Keratinocyte (primary cell): ENCODE data around the gene RBFA. TPM values are rescaled to one million over a fixed set of nuclear protein-coding genes. Genes with fewer than 3 reads are reported as not detected.

ENCODE experiments used
- DNase-seq: peaks from one replicate; pipeline ENCODE4 v3.0.0-alpha.2; 2011; ENCODE audit warnings: low read depth, missing footprints, low spot score
- FAIRE-seq: peaks from 2 replicates; lab custom pipeline; 2011; peaks lifted over from hg19 to GRCh38; lab: Jason Lieb, UNC
- H2AFZ ChIP-seq: 2 replicates; pipeline ENCODE4 v1.6.0; 2012; ENCODE audit warnings: low read length, control low read depth, inconsistent platforms; ENCODE audit not compliant: control insufficient read depth
- H3K27ac ChIP-seq: 2 replicates; pipeline ENCODE4 v1.5.1; 2011; ENCODE audit warnings: low read length; ENCODE audit not compliant: control insufficient read depth, insufficient read depth
- H3K27me3 ChIP-seq: 3 replicates; pipeline ENCODE4 v1.6.0; 2011; ENCODE audit warnings: low read length; ENCODE audit not compliant: control insufficient read depth, insufficient read depth; ENCODE audit errors: extremely low read depth
- H3K36me3 ChIP-seq, 2 experiments: 2 replicates in 1 of 2; 3 replicates in 1 of 2; pipeline ENCODE4 v1.5.1; 2011; ENCODE audit warnings: low read length in 2 of 2, mild to moderate bottlenecking in 1 of 2; ENCODE audit not compliant: control insufficient read depth in 2 of 2, insufficient read depth in 2 of 2; ENCODE audit errors: extremely low read depth in 1 of 2
- H3K4me1 ChIP-seq: 3 replicates; pipeline ENCODE4 v1.5.1; 2011; ENCODE audit warnings: low read length; ENCODE audit not compliant: control insufficient read depth, insufficient read depth; ENCODE audit errors: extremely low read depth
- H3K4me2 ChIP-seq: 3 replicates; pipeline ENCODE4 v1.6.0; 2011; ENCODE audit warnings: low read depth, low read length; ENCODE audit not compliant: control insufficient read depth, insufficient read depth; ENCODE audit errors: extremely low read depth
- H3K4me3 ChIP-seq, 3 experiments: fragments of 200-600 bp in 1 of 3; sonication (generic) in 1 of 3; 2 replicates in 2 of 3; 3 replicates in 1 of 3; pipeline ENCODE4 v1.5.1; 2011 to 2016; ENCODE audit warnings: low read length in 3 of 3, mild to moderate bottlenecking in 3 of 3, control low read depth in 2 of 3, inconsistent platforms in 1 of 3, low read depth in 1 of 3, mixed read lengths in 1 of 3, mixed run types in 1 of 3, moderate library complexity in 1 of 3; ENCODE audit not compliant: control insufficient read depth in 2 of 3, insufficient read depth in 2 of 3; ENCODE audit errors: extremely low read depth in 1 of 3
- H3K79me2 ChIP-seq: 2 replicates; pipeline ENCODE4 v1.6.0; 2012; ENCODE audit warnings: low read length; ENCODE audit not compliant: control insufficient read depth, insufficient read depth
- H3K9ac ChIP-seq: 3 replicates; pipeline ENCODE4 v1.6.0; 2011; ENCODE audit warnings: low read length; ENCODE audit not compliant: control insufficient read depth, insufficient read depth; ENCODE audit errors: extremely low read depth
- H3K9me1 ChIP-seq: 3 replicates; pipeline ENCODE4 v1.6.0; 2011; ENCODE audit warnings: low read length; ENCODE audit not compliant: control insufficient read depth, insufficient read depth; ENCODE audit errors: extremely low read depth
- H3K9me3 ChIP-seq: 2 replicates; pipeline ENCODE4 v1.5.1; 2012; ENCODE audit warnings: low read depth, low read length; ENCODE audit not compliant: control insufficient read depth
- H4K20me1 ChIP-seq: 3 replicates; pipeline ENCODE4 v1.6.0; 2011; ENCODE audit warnings: low read length; ENCODE audit not compliant: control insufficient read depth, insufficient read depth; ENCODE audit errors: extremely low read depth
- EZH2 ChIP-seq: IDR thresholded peaks from one replicate; pipeline ENCODE4 v1.6.1; 2012; ENCODE audit warnings: inconsistent platforms, mild to moderate bottlenecking, low read length, moderate library complexity
- dilution Hi-C: fragments of 300-500 bp; cut with MboI; formaldehyde crosslinking; loops from one replicate; pipeline ENCODE4 v1.7.0; 2020; ENCODE audit warnings: low sequenced_read_pairs; ENCODE audit not compliant: extremely low pct_ligation_motif_present
- polyA plus RNA-seq, 5 experiments: library from polyadenylated mRNA; depleted of rRNA in 3 of 5; stranded (reverse) in 3 of 5; stranded (forward) in 1 of 5; unstranded in 1 of 5; fragments of >200 nt; gene quantifications; 1 replicate in 1 of 5; 2 replicates in 3 of 5; 3 replicates in 1 of 5; pipeline versions ENCODE4 v1.2.1 to v1.2.3, GENCODE V29; 2011 to 2012; ENCODE audit warnings: missing spikeins in 2 of 5, low read depth in 1 of 5, low replicate concordance in 1 of 5
- TF ChIP-seq, protein P1 (sequence below), 3 experiments: IDR thresholded peaks in 1 of 3; conservative IDR thresholded peaks in 1 of 3; optimal IDR thresholded peaks in 1 of 3; 2 replicates in 2 of 3; 3 replicates in 1 of 3; pipeline versions ENCODE3 to v1.5.1; 2011; ENCODE audit warnings: low read length in 3 of 3, mild to moderate bottlenecking in 3 of 3, moderate library complexity in 2 of 3, control low read depth in 1 of 3, inconsistent platforms in 1 of 3; ENCODE audit not compliant: insufficient read depth in 2 of 3; ENCODE audit errors: extremely low read depth in 1 of 3

RBFA gene
- polyA plus RNA-seq, 1 donor (not counting 4 experiments of a cell fraction or from before 2014, with no cell fraction given) = 30.7 TPM

DNA sequence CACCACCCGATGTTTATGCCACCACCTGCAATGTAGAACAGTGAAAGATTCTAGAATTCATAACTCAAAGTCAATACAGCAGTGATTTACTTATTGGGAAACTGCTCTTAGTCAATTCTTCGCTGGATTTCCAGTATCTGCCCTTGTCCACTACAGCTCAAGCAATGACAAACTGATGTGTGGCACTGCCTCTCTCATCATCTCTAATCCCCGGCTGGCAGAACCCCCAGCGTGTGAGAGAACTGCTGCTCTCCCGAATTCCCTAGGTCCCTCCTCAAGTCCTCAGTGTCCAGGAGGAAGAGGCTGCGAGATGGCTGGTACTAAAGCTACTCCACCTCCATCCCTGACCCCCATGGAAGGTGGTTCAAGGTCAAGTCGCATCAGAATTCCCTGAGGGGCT, 47.5 kb upstream of the RBFA start:
- Histone ChIP-seq H2AFZ (no peak overlapping the region), H4K20me1 (peaks cover 30% of the 10 kb centered on the region), H3K36me3 (peaks cover 2 to 6% of the 10 kb centered on the region in 2 experiments), H3K9ac (peak overlapping the region; percentile 85), H3K27me3 (no peaks in the 10 kb centered on the region), H3K9me1 (peaks cover 3% of the 10 kb centered on the region), H3K27ac (peak overlapping the region; percentile 77), H3K4me2 (peak overlapping the region; percentile 98), H3K9me3 (no peaks in the 10 kb centered on the region), H3K4me1 (peaks cover 13% of the 10 kb centered on the region), H3K4me3 (peak overlapping the region; percentile 94 to 100 (median 99)), H3K79me2 (peaks cover 65% of the 10 kb centered on the region)
- DNase-seq (no peak), FAIRE-seq (peak; percentile 39)
- dilution Hi-C loops = no loop called here
- TF ChIP-seq, protein P1, sequence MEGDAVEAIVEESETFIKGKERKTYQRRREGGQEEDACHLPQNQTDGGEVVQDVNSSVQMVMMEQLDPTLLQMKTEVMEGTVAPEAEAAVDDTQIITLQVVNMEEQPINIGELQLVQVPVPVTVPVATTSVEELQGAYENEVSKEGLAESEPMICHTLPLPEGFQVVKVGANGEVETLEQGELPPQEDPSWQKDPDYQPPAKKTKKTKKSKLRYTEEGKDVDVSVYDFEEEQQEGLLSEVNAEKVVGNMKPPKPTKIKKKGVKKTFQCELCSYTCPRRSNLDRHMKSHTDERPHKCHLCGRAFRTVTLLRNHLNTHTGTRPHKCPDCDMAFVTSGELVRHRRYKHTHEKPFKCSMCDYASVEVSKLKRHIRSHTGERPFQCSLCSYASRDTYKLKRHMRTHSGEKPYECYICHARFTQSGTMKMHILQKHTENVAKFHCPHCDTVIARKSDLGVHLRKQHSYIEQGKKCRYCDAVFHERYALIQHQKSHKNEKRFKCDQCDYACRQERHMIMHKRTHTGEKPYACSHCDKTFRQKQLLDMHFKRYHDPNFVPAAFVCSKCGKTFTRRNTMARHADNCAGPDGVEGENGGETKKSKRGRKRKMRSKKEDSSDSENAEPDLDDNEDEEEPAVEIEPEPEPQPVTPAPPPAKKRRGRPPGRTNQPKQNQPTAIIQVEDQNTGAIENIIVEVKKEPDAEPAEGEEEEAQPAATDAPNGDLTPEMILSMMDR (optimal IDR thresholded peaks at IDR 0.05 in 1 of 3, IDR thresholded peaks at IDR 0.05 in 1 of 3, conservative IDR thresholded peaks at IDR 0.05 in 1 of 3; ENCODE audit: extremely low read depth in 1 of 3, insufficient read depth in 2 of 3, low read length in 3 of 3) = no peak
- no peak for TF ChIP-seq EZH2

DNA sequence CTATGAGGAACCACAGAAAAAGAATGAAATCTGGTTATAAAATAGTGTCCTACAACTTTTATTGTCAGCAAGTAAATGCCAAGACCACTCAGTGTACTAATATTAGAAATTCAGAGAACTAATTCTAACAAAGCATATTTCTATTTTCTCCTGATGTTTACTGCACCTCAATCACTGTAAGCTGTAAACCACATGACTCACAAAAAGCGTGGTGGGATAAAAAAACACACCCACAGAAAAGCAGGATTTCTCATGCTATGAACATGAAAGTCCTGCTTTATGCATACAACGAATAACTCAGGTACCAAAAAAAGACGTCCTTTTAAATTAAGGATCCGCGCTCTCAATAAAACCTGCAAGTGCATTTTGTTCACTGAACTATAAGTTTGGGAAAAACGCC, 46.7 kb upstream of the RBFA start:
- Histone ChIP-seq H4K20me1 (peaks cover 26% of the 10 kb centered on the region), H3K27me3 (no peaks in the 10 kb centered on the region), H3K9me1 (peaks cover 3% of the 10 kb centered on the region), H3K9ac (peak overlapping the region; percentile 85), H3K36me3 (peaks cover 2 to 6% of the 10 kb centered on the region in 2 experiments), H3K79me2 (peaks cover 57% of the 10 kb centered on the region), H2AFZ (no peak overlapping the region), H3K4me1 (peaks cover 13% of the 10 kb centered on the region), H3K4me2 (peak overlapping the region; percentile 98), H3K9me3 (no peaks in the 10 kb centered on the region), H3K27ac (peak overlapping the region; percentile 77), H3K4me3 (peak overlapping the region; percentile 94 to 100 (median 99))
- dilution Hi-C loops = no loop called here
- TF ChIP-seq, protein P1 (optimal IDR thresholded peaks at IDR 0.05 in 1 of 3, IDR thresholded peaks at IDR 0.05 in 1 of 3, conservative IDR thresholded peaks at IDR 0.05 in 1 of 3; ENCODE audit: extremely low read depth in 1 of 3, insufficient read depth in 2 of 3, low read length in 3 of 3) = no peak
- TF ChIP-seq EZH2 = no peak
- DNase-seq (no peak), FAIRE-seq (no peak)
